K562 (cell line): ENCODE data around the gene RPUSD1. TPM values are rescaled to one million over a fixed set of nuclear protein-coding genes. Genes with fewer than 3 reads are reported as not detected.

Experiments
- ATAC-seq: fragments of 200-7000 bp; cut with Tn5 transposase; 3 replicates; pipeline ENCODE4 v1.9.1; 2020; ENCODE audit warnings: moderate library complexity
- BruUV-seq: library from RNA; stranded (reverse); fragments of 400-500 nt; replicated peaks from 2 replicates; lab custom pipeline; 2021; lab: Mats Ljungman, UMichigan
- CTCF ChIA-PET: fragments of 300-600 bp; formaldehyde crosslinking; extraction: SDS; loops from one replicate; lab custom pipeline; 2021; ENCODE audit warnings: low intra/inter-chr PET ratio; lab: Yijun Ruan, JAX
- POLR2A ChIA-PET: fragments of 300-600, 350-650 bp; sonication (Branson Sonifier 250); formaldehyde crosslinking; extraction: SDS; loops from one replicate; lab custom pipeline; 2021; ENCODE audit warnings: antibody characterized with exemption, inconsistent platforms; lab: Yijun Ruan, JAX
- DNase-seq, 4 experiments: peaks; one replicate each; pipeline versions ENCODE4 v3.0.0 to v3.0.0-alpha.2; 2011 to 2018; ENCODE audit warnings: low spot score in 3 of 4, mixed read lengths in 3 of 4; ENCODE audit errors: extremely low read depth in 1 of 4
- FAIRE-seq: peaks from 2 replicates; lab custom pipeline; 2011; peaks lifted over from hg19 to GRCh38; lab: Jason Lieb, UNC
- H2AFZ ChIP-seq: 2 replicates; pipeline ENCODE4 v1.6.0; 2011; ENCODE audit warnings: low read depth, low read length, control low read depth, inconsistent platforms
- H3K27ac ChIP-seq: fragments of 200-600 bp; 3 replicates; pipeline ENCODE4 v1.8.0; 2011; ENCODE audit warnings: low read depth, mild to moderate bottlenecking, control low read depth, inconsistent platforms, low read length, moderate library complexity, mixed read lengths; ENCODE audit errors: extremely low read depth
- H3K27me3 ChIP-seq, 2 experiments: fragments of 300-600 bp in 1 of 2; 2 replicates in 1 of 2; 3 replicates in 1 of 2; pipeline versions ENCODE4 v1.6.0 to v1.8.0; 2011; ENCODE audit warnings: inconsistent platforms in 2 of 2, low read length in 2 of 2, mild to moderate bottlenecking in 1 of 2, mixed read lengths in 1 of 2, moderate library complexity in 1 of 2; ENCODE audit not compliant: control insufficient read depth in 2 of 2, insufficient read depth in 2 of 2
- H3K36me3 ChIP-seq: fragments of 300-600 bp; 3 replicates; pipeline ENCODE4 v1.8.0; 2011; ENCODE audit warnings: mild to moderate bottlenecking, low read length, inconsistent platforms; ENCODE audit not compliant: control insufficient read depth, insufficient read depth
- H3K4me1 ChIP-seq, 2 experiments: fragments of 200-600 bp in 1 of 2; replicated peaks in 1 of 2; 2 replicates in 1 of 2; 3 replicates in 1 of 2; pipeline versions ENCODE4 v1.5.1 to v1.8.0; 2011; ENCODE audit warnings: inconsistent platforms in 2 of 2, low read length in 2 of 2, mild to moderate bottlenecking in 1 of 2, mixed read lengths in 1 of 2, moderate library complexity in 1 of 2; ENCODE audit not compliant: control insufficient read depth in 2 of 2, insufficient read depth in 2 of 2
- H3K4me2 ChIP-seq: 2 replicates; pipeline ENCODE4 v1.6.1; 2011; ENCODE audit warnings: low read length, control low read depth, inconsistent platforms, mixed read lengths; ENCODE audit not compliant: insufficient read depth
- H3K4me3 ChIP-seq: fragments of 200-600 bp; sonication (generic), shearing (Covaris generic); 2 replicates; pipeline ENCODE4 v1.5.1; 2016; ENCODE audit warnings: control low read depth, inconsistent platforms
- H3K79me2 ChIP-seq: fragments of 200-600 bp; 3 replicates; pipeline ENCODE4 v1.8.0; 2011; ENCODE audit warnings: low read length, inconsistent platforms; ENCODE audit not compliant: control insufficient read depth, insufficient read depth
- H3K9ac ChIP-seq, 2 experiments: 2 replicates each; pipeline versions ENCODE4 v1.6.0 to v1.6.1; 2011; ENCODE audit warnings: low read depth in 2 of 2, low read length in 2 of 2, control low read depth in 1 of 2, inconsistent platforms in 1 of 2, mild to moderate bottlenecking in 1 of 2, mixed read lengths in 1 of 2; ENCODE audit not compliant: insufficient read depth in 1 of 2
- H3K9me1 ChIP-seq: one replicate; pipeline ENCODE4 v1.6.0; 2011; ENCODE audit warnings: inconsistent platforms, mild to moderate bottlenecking, low read length, moderate library complexity; ENCODE audit not compliant: control insufficient read depth, insufficient read depth
- H3K9me3 ChIP-seq: replicated peaks from 2 replicates; pipeline ENCODE4 v1.5.1; 2011; ENCODE audit warnings: low read depth, low read length, inconsistent platforms; ENCODE audit not compliant: control insufficient read depth, insufficient read depth
- H4K20me1 ChIP-seq: replicated peaks from 2 replicates; pipeline ENCODE4 v1.6.1; 2011; ENCODE audit warnings: low read length, inconsistent platforms, mixed read lengths; ENCODE audit not compliant: control insufficient read depth, insufficient read depth
- ASH1L ChIP-seq: fragments of 450-650 bp; IDR thresholded peaks from 2 replicates; pipeline ENCODE4 v1.6.1; 2018; ENCODE audit warnings: borderline replicate concordance, mild to moderate bottlenecking, low read depth; ENCODE audit not compliant: partially characterized antibody
- BDP1 ChIP-seq: IDR thresholded peaks from 3 replicates; pipeline ENCODE4 v1.6.1; 2011; ENCODE audit not compliant: insufficient read length, insufficient read depth
- KDM2B ChIP-seq: fragments of 250-450 bp; sonication (Bioruptor Pico); IDR thresholded peaks from 2 replicates; pipeline ENCODE4 v1.8.0; 2021; ENCODE audit warnings: mild to moderate bottlenecking, moderate library complexity
- NFE2 ChIP-seq: IDR thresholded peaks from 2 replicates; pipeline ENCODE4 v1.6.1; 2014; ENCODE audit warnings: antibody characterized with exemption, low read depth
- NFYB ChIP-seq: IDR thresholded peaks from 2 replicates; pipeline ENCODE4 v1.6.1; 2011; ENCODE audit warnings: mild to moderate bottlenecking, moderate library complexity; ENCODE audit not compliant: insufficient read length; ENCODE audit errors: extremely low read depth
- NRF1 ChIP-seq, 2 experiments: fragments of 450-650 bp; IDR thresholded peaks in 1 of 2; conservative IDR thresholded peaks in 1 of 2; 2 replicates each; pipeline ENCODE4 v1.6.1; 2014; ENCODE audit warnings: mild to moderate bottlenecking in 2 of 2
- SRSF3 ChIP-seq: fragments of 200-400 bp; formaldehyde crosslinking; IDR thresholded peaks from 2 replicates; pipeline ENCODE4 v1.6.1; 2016; ENCODE audit warnings: mild to moderate bottlenecking, low read length, moderate library complexity; ENCODE audit not compliant: insufficient read depth
- ZNF717 ChIP-seq: fragments of 250-450 bp; sonication (Bioruptor Pico); IDR thresholded peaks from 2 replicates; pipeline ENCODE4 v1.5.0; 2021
- WGBS: fragments of 100-300 bp; shearing (Covaris generic); methylation state at CpG from one replicate; pipeline ENCODE4 v1.1.6; 2016; ENCODE audit warnings: low coverage, mixed read lengths; ENCODE audit not compliant: insufficient coverage; ENCODE audit errors: missing lambda C conversion rate; 5-methylcytosine and 5-hydroxymethylcytosine counted together
- in situ Hi-C: fragments of 300-500 bp; cut with MboI; formaldehyde crosslinking; loops from 4 replicates; pipeline ENCODE4 v1.15.0; 2018; ENCODE audit warnings: inconsistent platforms, mixed read lengths
- intact Hi-C: fragments of 100-400 bp; cut with micrococcal nuclease; formaldehyde crosslinking; loops from 2 replicates; pipeline ENCODE4 v1.14.2; 2022
- polyA plus RNA-seq, 8 experiments: library from polyadenylated mRNA; depleted of rRNA in 4 of 8; stranded (reverse) in 5 of 8; unstranded in 3 of 8; fragments of >200 nt; fragmentation: Nextera tagmentation in 2 of 8; fragmentation: Illumina TruSeq in 1 of 8; extraction: Ambion mirVana in 2 of 8; extraction: Trizol in 1 of 8; gene quantifications; 2 replicates each; pipeline versions ENCODE4 v1.2.1 to v1.2.3, GENCODE V29; 2011 to 2014; ENCODE audit warnings: inconsistent platforms in 1 of 8, missing spikeins in 1 of 8
- total RNA-seq, 7 experiments: library from RNA; depleted of rRNA in 6 of 7; stranded (reverse); fragments of >200 nt in 6 of 7; fragmentation: Illumina TruSeq in 2 of 7; extraction: Trizol in 2 of 7; gene quantifications; 2 replicates each; pipeline versions ENCODE4 v1.2.1 to v1.2.3, GENCODE V29; 2011 to 2021; ENCODE audit warnings: low replicate concordance in 1 of 7
- TF ChIP-seq, protein P1 (sequence below): fragments of 450-650 bp; IDR thresholded peaks from 2 replicates; pipeline ENCODE4 v1.6.1; 2016; ENCODE audit warnings: mild to moderate bottlenecking, moderate library complexity
- TF ChIP-seq, protein P2 (sequence below): fragments of 450-650 bp; IDR thresholded peaks from 2 replicates; pipeline ENCODE4 v1.6.1; 2016; ENCODE audit warnings: missing biosample characterization, missing genetic modification characterization

Gene RPUSD1
- total and polyA plus RNA-seq, 9 of the 15 experiments (the other 6 are each of a cell fraction or from before 2014, with no cell fraction given): 0.45 to 56.6 (median 12.0) TPM

DNA sequence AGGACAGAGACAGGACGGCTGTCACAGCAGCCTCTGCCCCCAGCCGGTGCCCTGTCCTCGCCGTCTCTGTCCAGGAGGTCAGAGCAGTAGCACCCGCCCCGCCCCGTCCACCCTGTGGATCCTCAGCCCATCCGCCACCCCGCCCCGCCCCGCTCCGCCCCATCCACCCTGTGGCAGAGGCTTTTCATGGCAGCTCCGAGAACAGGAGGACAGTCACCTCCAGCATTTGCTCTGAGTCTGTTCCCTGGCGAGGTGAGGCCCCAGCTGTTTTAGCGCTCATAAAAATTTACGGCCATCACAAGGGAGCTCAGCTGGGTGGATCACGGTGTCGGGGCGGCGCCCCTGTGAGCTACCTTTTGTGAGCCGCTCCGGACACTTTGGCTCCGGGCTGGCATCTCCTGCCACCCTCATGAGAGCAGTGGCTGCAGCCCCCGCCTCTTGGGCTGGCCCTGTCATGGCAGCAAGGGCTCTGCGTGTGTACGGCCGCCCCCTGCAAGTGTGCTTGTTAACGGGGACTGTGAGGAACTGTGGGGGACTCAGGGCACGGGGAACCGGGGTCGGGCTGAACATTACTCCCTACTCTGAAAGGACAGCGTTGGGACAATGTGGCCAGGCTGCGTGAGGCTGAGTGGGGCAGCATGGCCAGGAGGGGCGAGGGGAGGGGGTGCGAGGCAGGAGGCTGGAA, 44.6 kb upstream of the RPUSD1 start:
- no peak for FAIRE-seq

More for the DNA sequence above, 44.6 kb upstream of the RPUSD1 start:
- Histone ChIP-seq H3K36me3 (no peaks in the 10 kb centered on the region), H3K9ac (no peak overlapping the region), H3K27me3 (peaks cover 36 to 62% of the 10 kb centered on the region in 2 experiments; a peak in 4 of 5 replicates), H3K4me1 (peaks cover 0 to 22% of the 10 kb centered on the region in 2 experiments; a peak in 3 of 5 replicates), H3K79me2 (no peaks in the 10 kb centered on the region), H4K20me1 (no peaks in the 10 kb centered on the region), H2AFZ (no peak overlapping the region), H3K9me1 (no peaks in the 10 kb centered on the region)
- ChIA-PET POLR2A (no interaction called here), CTCF (no interaction called here)
- BruUV-seq: no TSS peak
- intact Hi-C loops: no loop called here
- ATAC-seq (no peak), DNase-seq (peak in 1 of 4 experiments; percentile 36)
- no peak for TF ChIP-seq SRSF3
- TF ChIP-seq ASH1L: no peak
- no peak for TF ChIP-seq ZNF717
- TF ChIP-seq, protein P1, sequence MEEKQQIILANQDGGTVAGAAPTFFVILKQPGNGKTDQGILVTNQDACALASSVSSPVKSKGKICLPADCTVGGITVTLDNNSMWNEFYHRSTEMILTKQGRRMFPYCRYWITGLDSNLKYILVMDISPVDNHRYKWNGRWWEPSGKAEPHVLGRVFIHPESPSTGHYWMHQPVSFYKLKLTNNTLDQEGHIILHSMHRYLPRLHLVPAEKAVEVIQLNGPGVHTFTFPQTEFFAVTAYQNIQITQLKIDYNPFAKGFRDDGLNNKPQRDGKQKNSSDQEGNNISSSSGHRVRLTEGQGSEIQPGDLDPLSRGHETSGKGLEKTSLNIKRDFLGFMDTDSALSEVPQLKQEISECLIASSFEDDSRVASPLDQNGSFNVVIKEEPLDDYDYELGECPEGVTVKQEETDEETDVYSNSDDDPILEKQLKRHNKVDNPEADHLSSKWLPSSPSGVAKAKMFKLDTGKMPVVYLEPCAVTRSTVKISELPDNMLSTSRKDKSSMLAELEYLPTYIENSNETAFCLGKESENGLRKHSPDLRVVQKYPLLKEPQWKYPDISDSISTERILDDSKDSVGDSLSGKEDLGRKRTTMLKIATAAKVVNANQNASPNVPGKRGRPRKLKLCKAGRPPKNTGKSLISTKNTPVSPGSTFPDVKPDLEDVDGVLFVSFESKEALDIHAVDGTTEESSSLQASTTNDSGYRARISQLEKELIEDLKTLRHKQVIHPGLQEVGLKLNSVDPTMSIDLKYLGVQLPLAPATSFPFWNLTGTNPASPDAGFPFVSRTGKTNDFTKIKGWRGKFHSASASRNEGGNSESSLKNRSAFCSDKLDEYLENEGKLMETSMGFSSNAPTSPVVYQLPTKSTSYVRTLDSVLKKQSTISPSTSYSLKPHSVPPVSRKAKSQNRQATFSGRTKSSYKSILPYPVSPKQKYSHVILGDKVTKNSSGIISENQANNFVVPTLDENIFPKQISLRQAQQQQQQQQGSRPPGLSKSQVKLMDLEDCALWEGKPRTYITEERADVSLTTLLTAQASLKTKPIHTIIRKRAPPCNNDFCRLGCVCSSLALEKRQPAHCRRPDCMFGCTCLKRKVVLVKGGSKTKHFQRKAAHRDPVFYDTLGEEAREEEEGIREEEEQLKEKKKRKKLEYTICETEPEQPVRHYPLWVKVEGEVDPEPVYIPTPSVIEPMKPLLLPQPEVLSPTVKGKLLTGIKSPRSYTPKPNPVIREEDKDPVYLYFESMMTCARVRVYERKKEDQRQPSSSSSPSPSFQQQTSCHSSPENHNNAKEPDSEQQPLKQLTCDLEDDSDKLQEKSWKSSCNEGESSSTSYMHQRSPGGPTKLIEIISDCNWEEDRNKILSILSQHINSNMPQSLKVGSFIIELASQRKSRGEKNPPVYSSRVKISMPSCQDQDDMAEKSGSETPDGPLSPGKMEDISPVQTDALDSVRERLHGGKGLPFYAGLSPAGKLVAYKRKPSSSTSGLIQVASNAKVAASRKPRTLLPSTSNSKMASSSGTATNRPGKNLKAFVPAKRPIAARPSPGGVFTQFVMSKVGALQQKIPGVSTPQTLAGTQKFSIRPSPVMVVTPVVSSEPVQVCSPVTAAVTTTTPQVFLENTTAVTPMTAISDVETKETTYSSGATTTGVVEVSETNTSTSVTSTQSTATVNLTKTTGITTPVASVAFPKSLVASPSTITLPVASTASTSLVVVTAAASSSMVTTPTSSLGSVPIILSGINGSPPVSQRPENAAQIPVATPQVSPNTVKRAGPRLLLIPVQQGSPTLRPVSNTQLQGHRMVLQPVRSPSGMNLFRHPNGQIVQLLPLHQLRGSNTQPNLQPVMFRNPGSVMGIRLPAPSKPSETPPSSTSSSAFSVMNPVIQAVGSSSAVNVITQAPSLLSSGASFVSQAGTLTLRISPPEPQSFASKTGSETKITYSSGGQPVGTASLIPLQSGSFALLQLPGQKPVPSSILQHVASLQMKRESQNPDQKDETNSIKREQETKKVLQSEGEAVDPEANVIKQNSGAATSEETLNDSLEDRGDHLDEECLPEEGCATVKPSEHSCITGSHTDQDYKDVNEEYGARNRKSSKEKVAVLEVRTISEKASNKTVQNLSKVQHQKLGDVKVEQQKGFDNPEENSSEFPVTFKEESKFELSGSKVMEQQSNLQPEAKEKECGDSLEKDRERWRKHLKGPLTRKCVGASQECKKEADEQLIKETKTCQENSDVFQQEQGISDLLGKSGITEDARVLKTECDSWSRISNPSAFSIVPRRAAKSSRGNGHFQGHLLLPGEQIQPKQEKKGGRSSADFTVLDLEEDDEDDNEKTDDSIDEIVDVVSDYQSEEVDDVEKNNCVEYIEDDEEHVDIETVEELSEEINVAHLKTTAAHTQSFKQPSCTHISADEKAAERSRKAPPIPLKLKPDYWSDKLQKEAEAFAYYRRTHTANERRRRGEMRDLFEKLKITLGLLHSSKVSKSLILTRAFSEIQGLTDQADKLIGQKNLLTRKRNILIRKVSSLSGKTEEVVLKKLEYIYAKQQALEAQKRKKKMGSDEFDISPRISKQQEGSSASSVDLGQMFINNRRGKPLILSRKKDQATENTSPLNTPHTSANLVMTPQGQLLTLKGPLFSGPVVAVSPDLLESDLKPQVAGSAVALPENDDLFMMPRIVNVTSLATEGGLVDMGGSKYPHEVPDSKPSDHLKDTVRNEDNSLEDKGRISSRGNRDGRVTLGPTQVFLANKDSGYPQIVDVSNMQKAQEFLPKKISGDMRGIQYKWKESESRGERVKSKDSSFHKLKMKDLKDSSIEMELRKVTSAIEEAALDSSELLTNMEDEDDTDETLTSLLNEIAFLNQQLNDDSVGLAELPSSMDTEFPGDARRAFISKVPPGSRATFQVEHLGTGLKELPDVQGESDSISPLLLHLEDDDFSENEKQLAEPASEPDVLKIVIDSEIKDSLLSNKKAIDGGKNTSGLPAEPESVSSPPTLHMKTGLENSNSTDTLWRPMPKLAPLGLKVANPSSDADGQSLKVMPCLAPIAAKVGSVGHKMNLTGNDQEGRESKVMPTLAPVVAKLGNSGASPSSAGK: no peak
- TF ChIP-seq BDP1: no peak
- no peak for TF ChIP-seq NFYB
- no peak for TF ChIP-seq NRF1 (conservative IDR thresholded peaks at IDR 0.05 in 1 of 2, IDR thresholded peaks at IDR 0.05 in 1 of 2)
- TF ChIP-seq, protein P2, sequence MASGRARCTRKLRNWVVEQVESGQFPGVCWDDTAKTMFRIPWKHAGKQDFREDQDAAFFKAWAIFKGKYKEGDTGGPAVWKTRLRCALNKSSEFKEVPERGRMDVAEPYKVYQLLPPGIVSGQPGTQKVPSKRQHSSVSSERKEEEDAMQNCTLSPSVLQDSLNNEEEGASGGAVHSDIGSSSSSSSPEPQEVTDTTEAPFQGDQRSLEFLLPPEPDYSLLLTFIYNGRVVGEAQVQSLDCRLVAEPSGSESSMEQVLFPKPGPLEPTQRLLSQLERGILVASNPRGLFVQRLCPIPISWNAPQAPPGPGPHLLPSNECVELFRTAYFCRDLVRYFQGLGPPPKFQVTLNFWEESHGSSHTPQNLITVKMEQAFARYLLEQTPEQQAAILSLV (tag): no peak
- TF ChIP-seq NFE2: no peak
- no peak for TF ChIP-seq KDM2B (CRISPR knock-in tag)
- TF ChIP-seq, all 486 proteins: peak for 0
- Histone ChIP-seq H3K9me3 (peaks cover 1% of the 10 kb centered on the region; the same call in 1 of the 2 replicates), H3K27ac (no peak overlapping the region), H3K4me2 (no peak overlapping the region), H3K4me3 (no peak overlapping the region)
- in situ Hi-C loops: no loop called here
- WGBS: 7% methylated on average over 27 of the region's 35 CpGs
